HEK293T (cell line): ENCODE data around the gene DSP.

Experiments
- ARNT ChIP-seq: fragments of 450-650 bp; IDR thresholded peaks from 2 replicates; pipeline ENCODE4 v1.6.1; 2017; ENCODE audit warnings: mild to moderate bottlenecking
- BHLHE40 ChIP-seq: fragments of 450-650 bp; IDR thresholded peaks from 2 replicates; pipeline ENCODE4 v1.6.1; 2016; ENCODE audit warnings: mild to moderate bottlenecking, moderate library complexity, borderline replicate concordance
- CTBP1 ChIP-seq: fragments of 450-650 bp; IDR thresholded peaks from 2 replicates; pipeline ENCODE4 v1.6.1; 2016; ENCODE audit warnings: borderline replicate concordance
- ELF4 ChIP-seq: fragments of 450-650 bp; IDR thresholded peaks from 2 replicates; pipeline ENCODE4 v1.6.1; 2017; ENCODE audit warnings: antibody characterized with exemption
- FOXA1 ChIP-seq: fragments of 450-650 bp; IDR thresholded peaks from 2 replicates; pipeline ENCODE4 v1.6.1; 2016; ENCODE audit warnings: mild to moderate bottlenecking
- FOXK2 ChIP-seq: fragments of 450-650 bp; IDR thresholded peaks from 2 replicates; pipeline ENCODE4 v1.6.1; 2016; ENCODE audit warnings: mild to moderate bottlenecking
- FOXM1 ChIP-seq: fragments of 450-650 bp; IDR thresholded peaks from 2 replicates; pipeline ENCODE4 v1.6.1; 2017; ENCODE audit warnings: mild to moderate bottlenecking, borderline replicate concordance
- HDGF ChIP-seq: fragments of 450-650 bp; IDR thresholded peaks from 2 replicates; pipeline ENCODE4 v1.6.1; 2017; ENCODE audit warnings: antibody characterized with exemption, borderline replicate concordance
- L3MBTL2 ChIP-seq: fragments of 450-650 bp; conservative IDR thresholded peaks from 2 replicates; pipeline ENCODE4 v1.6.1; 2016; ENCODE audit warnings: mild to moderate bottlenecking
- SP1 ChIP-seq: fragments of 450-650 bp; IDR thresholded peaks from 2 replicates; pipeline ENCODE4 v1.6.1; 2017
- SUZ12 ChIP-seq: fragments of 450-650 bp; IDR thresholded peaks from 2 replicates; pipeline ENCODE4 v1.6.1; 2016; ENCODE audit warnings: mild to moderate bottlenecking
- TARDBP ChIP-seq: fragments of 450-650 bp; IDR thresholded peaks from 2 replicates; pipeline ENCODE4 v1.6.1; 2016
- ZNF384 ChIP-seq: fragments of 450-650 bp; IDR thresholded peaks from 2 replicates; pipeline ENCODE4 v1.6.1; 2016
- TF ChIP-seq, protein P1 (sequence below): fragments of 450-650 bp; IDR thresholded peaks from 2 replicates; pipeline ENCODE4 v1.6.1; 2016

- no peak for TF ChIP-seq FOXM1
- no peak for TF ChIP-seq SUZ12
- TF ChIP-seq SP1: no peak
- no peak for TF ChIP-seq ELF4
- TF ChIP-seq ZNF384: no peak
- no peak for TF ChIP-seq L3MBTL2
- no peak for TF ChIP-seq FOXA1
- TF ChIP-seq BHLHE40: no peak
- no peak for TF ChIP-seq ARNT
- TF ChIP-seq TARDBP: no peak
- TF ChIP-seq CTBP1: no peak
- no peak for TF ChIP-seq FOXK2
- TF ChIP-seq HDGF: no peak
- TF ChIP-seq, protein P1, sequence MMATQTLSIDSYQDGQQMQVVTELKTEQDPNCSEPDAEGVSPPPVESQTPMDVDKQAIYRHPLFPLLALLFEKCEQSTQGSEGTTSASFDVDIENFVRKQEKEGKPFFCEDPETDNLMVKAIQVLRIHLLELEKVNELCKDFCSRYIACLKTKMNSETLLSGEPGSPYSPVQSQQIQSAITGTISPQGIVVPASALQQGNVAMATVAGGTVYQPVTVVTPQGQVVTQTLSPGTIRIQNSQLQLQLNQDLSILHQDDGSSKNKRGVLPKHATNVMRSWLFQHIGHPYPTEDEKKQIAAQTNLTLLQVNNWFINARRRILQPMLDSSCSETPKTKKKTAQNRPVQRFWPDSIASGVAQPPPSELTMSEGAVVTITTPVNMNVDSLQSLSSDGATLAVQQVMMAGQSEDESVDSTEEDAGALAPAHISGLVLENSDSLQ: peak; percentile 75
These were observed 83.6 kb downstream of the DSP start for GRCh38 chr6:7624796-7625710.
